ENCODE results near the gene EXOC4. TPM values are rescaled to one million over a fixed set of nuclear protein-coding genes. Genes with fewer than 3 reads are reported as not detected.

The EXOC4 gene
- total RNA-seq, 1 donor from 2014 or later, result 94.0 TPM

DNA sequence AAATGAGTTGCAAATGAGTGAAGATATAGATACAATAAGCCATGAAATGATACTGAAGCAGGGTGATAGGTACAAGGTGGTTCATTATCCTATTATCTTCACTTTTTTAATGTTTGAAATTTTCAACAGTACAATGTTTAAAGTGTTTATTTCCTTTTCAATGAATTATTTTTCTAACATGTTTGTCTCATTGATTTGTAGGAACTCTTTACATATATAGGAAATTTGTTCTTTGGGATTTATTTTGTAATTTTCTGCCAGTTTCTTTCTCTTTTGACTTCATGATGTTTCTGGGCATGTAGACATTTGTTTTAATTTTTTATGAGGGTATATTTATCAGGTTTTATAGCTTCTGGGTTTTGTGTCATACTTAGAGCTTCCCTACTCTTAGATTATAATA lies 108.9 kb downstream of the EXOC4 start:
- Mint-ChIP-seq H3K4me1 (ENCODE audit: unreplicated experiment) (peaks cover 5% of the 10 kb centered on the region), H3K36me3 (ENCODE audit: low read depth, unreplicated experiment) (peaks cover 11% of the 10 kb centered on the region), H3K9me3 (ENCODE audit: unreplicated experiment) (no peaks in the 10 kb centered on the region), H3K4me3 (ENCODE audit: unreplicated experiment) (no peak overlapping the region), H3K27me3 (ENCODE audit: unreplicated experiment) (no peaks in the 10 kb centered on the region), H3K27ac (ENCODE audit: unreplicated experiment) (no peak overlapping the region)
- DNase-seq (ENCODE audit: low spot score), result no peak
- TF ChIP-seq, protein P1, sequence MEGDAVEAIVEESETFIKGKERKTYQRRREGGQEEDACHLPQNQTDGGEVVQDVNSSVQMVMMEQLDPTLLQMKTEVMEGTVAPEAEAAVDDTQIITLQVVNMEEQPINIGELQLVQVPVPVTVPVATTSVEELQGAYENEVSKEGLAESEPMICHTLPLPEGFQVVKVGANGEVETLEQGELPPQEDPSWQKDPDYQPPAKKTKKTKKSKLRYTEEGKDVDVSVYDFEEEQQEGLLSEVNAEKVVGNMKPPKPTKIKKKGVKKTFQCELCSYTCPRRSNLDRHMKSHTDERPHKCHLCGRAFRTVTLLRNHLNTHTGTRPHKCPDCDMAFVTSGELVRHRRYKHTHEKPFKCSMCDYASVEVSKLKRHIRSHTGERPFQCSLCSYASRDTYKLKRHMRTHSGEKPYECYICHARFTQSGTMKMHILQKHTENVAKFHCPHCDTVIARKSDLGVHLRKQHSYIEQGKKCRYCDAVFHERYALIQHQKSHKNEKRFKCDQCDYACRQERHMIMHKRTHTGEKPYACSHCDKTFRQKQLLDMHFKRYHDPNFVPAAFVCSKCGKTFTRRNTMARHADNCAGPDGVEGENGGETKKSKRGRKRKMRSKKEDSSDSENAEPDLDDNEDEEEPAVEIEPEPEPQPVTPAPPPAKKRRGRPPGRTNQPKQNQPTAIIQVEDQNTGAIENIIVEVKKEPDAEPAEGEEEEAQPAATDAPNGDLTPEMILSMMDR (IDR thresholded peaks at IDR 0.05; ENCODE audit: unreplicated experiment), result no peak

DNA sequence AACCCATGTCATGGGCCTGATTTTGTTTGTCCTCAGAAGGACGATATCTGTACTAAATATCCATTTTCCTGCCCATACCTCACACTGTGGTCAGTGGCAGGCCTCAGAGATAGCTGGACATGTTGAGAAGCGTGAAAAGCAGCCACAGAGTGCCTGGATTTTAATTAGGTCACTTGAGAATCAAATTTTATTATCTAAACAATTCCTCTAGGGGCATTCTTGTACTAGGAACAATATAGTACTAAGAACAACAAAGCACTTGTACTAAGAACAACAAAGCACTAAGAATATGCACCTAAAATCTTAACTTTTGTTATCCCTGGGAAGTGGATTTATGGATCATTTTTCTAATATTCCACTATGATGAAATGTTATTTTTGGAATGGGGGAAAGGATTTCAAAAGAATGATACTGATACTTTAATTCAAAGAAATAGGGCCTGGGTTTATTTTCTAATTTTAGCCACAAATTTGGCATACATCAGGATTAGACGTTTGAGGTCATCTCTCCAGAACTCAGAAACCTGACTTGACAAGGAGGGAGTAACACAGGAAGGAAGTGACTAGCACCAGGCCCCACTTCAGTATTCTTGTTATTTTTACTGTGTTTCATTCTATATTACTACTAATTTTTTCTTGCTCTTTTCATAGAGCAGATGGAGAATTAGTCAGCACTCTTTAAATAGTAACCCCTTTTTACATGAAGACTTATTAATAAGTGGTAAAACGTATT lies 112.2 kb downstream of the EXOC4 start:
- no peak for DNase-seq (ENCODE audit: low spot score)
- Mint-ChIP-seq H3K27me3 (ENCODE audit: unreplicated experiment) (no peaks in the 10 kb centered on the region), H3K36me3 (ENCODE audit: low read depth, unreplicated experiment) (peaks cover 11% of the 10 kb centered on the region), H3K4me3 (ENCODE audit: unreplicated experiment) (no peak overlapping the region), H3K4me1 (ENCODE audit: unreplicated experiment) (peaks cover 9% of the 10 kb centered on the region), H3K9me3 (ENCODE audit: unreplicated experiment) (no peaks in the 10 kb centered on the region), H3K27ac (ENCODE audit: unreplicated experiment) (no peak overlapping the region)
- TF ChIP-seq, protein P1 (IDR thresholded peaks at IDR 0.05; ENCODE audit: unreplicated experiment), result no peak

DNA sequence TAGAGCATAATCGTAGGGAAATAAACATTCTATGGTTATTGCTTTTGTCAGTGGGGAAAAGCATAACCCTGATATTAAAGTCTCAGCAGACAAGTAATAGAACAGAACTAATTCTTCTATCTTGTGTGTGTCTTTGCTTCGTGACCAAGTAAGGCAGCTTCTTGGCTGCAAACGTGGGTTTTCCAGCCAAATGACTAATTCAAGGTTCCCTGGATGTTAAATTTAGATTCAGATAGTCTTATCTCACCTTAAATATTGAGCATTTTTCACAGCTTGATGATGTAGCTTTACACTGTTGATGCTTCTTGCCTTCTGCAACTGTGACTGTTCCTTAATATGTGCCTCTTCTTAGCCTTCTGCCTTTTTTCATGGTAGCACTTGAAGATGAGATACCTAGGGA lies 113.0 kb downstream of the EXOC4 start:
- Mint-ChIP-seq H3K4me1 (ENCODE audit: unreplicated experiment) (peaks cover 12% of the 10 kb centered on the region), H3K27ac (ENCODE audit: unreplicated experiment) (no peak overlapping the region), H3K36me3 (ENCODE audit: low read depth, unreplicated experiment) (peaks cover 10% of the 10 kb centered on the region), H3K4me3 (ENCODE audit: unreplicated experiment) (no peak overlapping the region), H3K9me3 (ENCODE audit: unreplicated experiment) (no peaks in the 10 kb centered on the region), H3K27me3 (ENCODE audit: unreplicated experiment) (no peaks in the 10 kb centered on the region)
- TF ChIP-seq, protein P1 (IDR thresholded peaks at IDR 0.05; ENCODE audit: unreplicated experiment), result no peak
- DNase-seq (ENCODE audit: low spot score), result no peak

DNA sequence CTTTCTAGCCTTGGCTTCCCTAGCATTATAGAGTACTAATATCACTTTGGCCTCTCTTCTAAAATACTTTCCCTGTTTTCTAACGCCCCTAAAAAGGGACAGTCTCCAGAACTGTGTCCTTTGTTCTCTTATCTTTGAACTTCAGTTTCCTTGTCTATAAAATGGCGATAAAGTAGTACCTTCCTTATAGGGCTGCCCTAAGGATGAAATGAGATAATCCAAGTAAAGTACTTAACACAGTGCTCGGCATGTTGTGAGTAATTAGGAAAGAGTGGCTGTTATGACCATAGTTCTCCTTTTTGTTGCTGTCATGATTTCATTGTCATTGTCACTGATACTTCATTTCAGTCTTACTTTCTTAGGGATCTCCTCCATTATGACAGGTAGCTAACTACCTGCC lies 114.7 kb downstream of the EXOC4 start:
- Mint-ChIP-seq H3K36me3 (ENCODE audit: low read depth, unreplicated experiment) (no peaks in the 10 kb centered on the region), H3K9me3 (ENCODE audit: unreplicated experiment) (no peaks in the 10 kb centered on the region)

DNA sequence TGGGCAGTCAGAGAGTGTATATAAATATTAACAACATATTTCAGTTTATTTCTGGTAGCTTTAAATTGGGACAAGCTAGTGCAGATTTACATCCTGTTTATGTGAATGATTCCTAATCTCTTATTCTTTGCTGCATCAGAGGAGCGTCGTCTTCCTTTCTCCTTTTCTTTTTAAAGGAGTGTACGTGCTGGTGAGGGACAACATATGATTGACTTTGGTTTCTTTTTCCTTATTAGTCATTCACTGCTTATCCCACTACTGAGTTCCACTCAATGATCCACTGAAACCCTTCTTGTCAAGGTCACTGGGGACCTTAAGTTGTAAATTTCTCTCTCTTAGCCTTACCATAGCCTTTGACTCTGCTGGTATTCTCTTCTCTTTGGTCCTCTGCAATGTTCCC lies 116.3 kb downstream of the EXOC4 start:
- no peaks in the 10 kb centered on the region for H3K27me3 Mint-ChIP-seq (ENCODE audit: unreplicated experiment)
- peaks cover 12% of the 10 kb centered on the region for H3K4me1 Mint-ChIP-seq (ENCODE audit: unreplicated experiment)
- no peaks in the 10 kb centered on the region for H3K9me3 Mint-ChIP-seq (ENCODE audit: unreplicated experiment)
- TF ChIP-seq, protein P1 (IDR thresholded peaks at IDR 0.05; ENCODE audit: unreplicated experiment), result no peak
- no peak overlapping the region for H3K27ac Mint-ChIP-seq (ENCODE audit: unreplicated experiment)
- H3K4me3 Mint-ChIP-seq (ENCODE audit: unreplicated experiment), result no peak overlapping the region
- DNase-seq (ENCODE audit: low spot score), result no peak
- H3K36me3 Mint-ChIP-seq (ENCODE audit: low read depth, unreplicated experiment), result no peaks in the 10 kb centered on the region

More for the DNA sequence above, 114.7 kb downstream of the EXOC4 start:
- TF ChIP-seq, protein P1 (IDR thresholded peaks at IDR 0.05; ENCODE audit: unreplicated experiment), result no peak
- H3K4me1 Mint-ChIP-seq (ENCODE audit: unreplicated experiment), result peaks cover 12% of the 10 kb centered on the region
- DNase-seq (ENCODE audit: low spot score), result no peak
- no peak overlapping the region for H3K27ac Mint-ChIP-seq (ENCODE audit: unreplicated experiment)
- no peaks in the 10 kb centered on the region for H3K27me3 Mint-ChIP-seq (ENCODE audit: unreplicated experiment)
- H3K4me3 Mint-ChIP-seq (ENCODE audit: unreplicated experiment), result no peak overlapping the region
